GM18499 (cell line): Measurements from ENCODE around the gene ANXA2R.
A peak's percentile ranks its signal among the peaks of the same experiment; 100 is the strongest.
"Not testable (repeated sequence)": the region's sequence is repeated elsewhere in the genome, so short reads cannot be mapped to it uniquely, and the experiment has no call there.

ENCODE experiments used
- ATAC-seq: cut with Tn5 transposase; IDR thresholded peaks from one replicate; pipeline ENCODE4 v1.9.1; 2021; ENCODE audit warnings: moderate number of reproducible peaks; ENCODE audit not compliant: insufficient read depth, unreplicated experiment

ANXA2R gene, protein sequence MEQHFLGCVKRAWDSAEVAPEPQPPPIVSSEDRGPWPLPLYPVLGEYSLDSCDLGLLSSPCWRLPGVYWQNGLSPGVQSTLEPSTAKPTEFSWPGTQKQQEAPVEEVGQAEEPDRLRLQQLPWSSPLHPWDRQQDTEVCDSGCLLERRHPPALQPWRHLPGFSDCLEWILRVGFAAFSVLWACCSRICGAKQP

DNA sequence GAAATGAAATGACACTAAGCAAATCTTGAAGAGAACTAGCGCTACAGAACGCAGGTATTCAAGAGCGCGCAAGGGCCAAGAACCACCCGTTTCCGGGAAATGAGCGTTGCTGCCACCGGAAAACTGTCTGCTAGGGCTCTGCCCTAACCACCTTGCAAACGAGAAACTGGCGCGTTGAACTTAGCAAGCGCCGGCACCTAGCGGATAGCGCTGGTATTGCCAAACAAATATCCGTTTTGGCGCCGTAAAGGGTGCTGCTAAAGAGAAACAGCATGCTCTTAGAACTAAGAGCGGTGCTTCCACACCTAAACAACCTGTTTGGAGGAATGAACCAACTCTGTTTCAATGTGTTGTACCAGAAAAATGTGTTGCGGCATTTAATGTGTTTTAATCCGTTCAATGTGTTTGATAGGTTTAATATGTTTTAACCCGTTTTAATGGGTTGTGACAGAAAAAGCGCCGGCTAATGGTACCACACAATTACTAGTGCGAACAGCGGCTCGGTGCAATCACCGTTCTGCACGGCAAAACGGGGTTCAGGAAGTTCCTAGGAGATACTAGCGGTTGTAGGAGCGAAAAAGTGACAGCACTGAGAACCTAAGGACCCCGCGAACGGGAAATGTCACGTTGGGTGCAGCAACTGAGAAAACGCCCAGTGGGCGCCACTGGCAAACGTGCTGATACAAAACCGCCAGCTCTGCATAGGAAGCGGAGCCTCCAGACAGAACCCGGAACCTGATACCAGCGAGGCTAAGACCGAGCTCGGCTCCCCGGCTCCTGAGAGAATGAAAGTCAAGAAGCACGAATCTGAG is at the start of gene ANXA2R:
Gene ANXA2R, minus strand, starts transcription at position 33 of the 812 bp plus-strand sequence. CDS start 273 bp downstream, outside the sequence.
- peak; percentile 40 for ATAC-seq

DNA sequence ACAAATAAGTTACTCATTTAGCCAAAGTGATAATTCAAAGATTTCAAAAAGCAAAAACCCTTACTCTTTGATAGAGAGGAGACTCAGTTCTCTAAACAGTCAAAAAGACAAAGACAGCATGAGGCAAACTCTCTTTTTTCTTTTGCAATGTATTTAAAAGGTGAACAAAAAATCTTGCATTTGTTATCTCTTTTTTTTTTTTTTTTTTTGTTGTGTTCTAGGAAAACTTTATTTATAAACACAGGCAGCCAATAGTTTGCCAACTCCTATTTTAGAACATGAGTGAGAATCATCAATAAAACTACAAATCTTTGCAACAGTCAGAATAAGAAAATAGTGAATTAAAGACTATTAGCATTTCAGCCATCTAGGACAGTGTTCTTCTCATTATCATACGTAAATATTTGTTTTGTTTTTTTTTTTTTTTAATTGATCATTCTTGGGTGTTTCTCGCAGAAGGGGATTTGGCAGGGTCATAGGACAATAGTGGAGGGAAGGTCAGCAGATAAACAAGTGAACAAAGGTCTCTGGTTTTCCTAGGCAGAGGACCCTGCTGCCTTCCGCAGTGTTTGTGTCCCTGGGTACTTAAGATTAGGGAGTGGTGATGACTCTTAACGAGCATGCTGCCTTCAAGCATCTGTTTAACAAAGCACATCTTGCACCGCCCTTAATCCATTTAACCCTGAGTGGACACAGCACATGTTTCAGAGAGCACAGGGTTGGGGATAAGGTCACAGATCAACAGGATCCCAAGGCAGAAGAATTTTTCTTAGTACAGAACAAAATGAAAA is 46.2 kb upstream of the ANXA2R start:
- not testable (repeated sequence) for ATAC-seq

DNA sequence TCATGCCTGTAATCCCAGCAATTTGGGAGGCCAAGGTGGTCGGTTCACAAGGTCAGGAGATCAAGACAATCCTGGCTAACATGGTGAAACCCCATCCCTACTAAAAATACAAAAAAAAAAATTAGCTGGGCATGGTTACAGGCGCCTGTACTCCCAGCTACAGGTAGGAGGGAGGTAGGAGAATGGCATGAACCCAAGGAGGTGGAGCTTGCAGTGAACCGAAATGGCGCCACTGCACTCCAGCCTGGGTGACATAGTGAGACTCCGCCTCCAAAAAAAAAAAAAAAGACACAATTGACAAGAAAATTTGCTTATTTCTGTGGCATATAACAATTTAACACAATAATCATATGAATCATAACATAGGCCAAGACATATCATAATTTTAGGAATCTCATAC is 45.3 kb upstream of the ANXA2R start:
- ATAC-seq: no peak

DNA sequence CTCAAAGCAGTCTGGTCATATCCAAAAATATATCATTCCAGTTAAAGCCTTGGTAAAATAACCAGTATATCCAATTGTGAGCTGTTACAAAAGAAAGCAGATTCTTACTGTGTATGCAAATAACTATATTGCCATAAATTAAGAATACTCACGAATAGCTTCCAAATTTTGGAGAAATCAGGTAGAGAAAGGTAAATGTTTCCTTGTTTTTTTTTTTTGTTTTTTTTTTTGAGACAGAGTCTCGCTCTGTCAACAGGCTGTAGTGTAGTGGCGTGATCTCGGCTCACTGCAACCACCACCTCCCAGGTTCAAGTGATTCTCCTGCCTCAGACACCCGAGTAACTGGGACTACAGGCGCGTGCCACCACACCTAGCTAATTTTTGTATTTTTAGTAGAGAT is 44.3 kb upstream of the ANXA2R start:
- ATAC-seq: not testable (repeated sequence)

DNA sequence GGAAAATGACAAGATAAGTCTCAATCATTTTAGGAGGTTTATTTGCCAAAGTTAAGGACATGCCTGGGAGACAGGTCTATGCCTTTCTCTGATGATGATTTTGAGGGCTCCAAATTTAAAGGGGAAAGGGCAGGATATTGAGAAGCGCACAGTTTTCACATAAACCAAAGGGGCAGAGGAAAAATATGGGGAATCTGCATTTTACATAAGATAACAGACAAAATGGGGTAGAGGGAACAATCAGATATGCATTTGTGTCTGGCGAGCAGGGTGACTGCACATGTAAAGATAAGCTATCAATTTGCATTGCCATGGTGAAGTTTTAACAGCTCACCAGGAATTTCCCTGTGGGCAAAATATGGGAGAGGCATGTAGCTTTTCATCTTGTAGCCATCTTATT is 41.2 kb upstream of the ANXA2R start:
- not testable (repeated sequence) for ATAC-seq

DNA sequence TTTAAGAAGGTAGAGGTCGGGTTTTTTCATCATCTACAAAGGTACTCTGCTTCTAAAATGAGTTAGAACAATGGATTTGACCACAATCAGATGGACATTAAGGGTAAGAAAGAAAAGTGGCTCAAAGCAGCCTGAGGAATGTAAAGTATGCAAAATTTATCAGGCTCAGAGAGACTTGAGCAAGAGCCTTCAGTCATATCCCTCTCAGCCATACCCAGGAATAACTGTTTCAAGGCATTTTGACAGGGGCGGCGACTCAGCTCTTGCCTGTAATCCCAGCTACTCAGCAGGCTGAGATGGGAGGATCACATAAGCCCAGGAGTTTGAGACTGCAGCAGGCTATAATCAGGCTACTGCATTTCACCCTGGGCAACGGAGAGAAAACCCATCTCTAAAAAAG is 38.8 kb upstream of the ANXA2R start:
- ATAC-seq: no peak

DNA sequence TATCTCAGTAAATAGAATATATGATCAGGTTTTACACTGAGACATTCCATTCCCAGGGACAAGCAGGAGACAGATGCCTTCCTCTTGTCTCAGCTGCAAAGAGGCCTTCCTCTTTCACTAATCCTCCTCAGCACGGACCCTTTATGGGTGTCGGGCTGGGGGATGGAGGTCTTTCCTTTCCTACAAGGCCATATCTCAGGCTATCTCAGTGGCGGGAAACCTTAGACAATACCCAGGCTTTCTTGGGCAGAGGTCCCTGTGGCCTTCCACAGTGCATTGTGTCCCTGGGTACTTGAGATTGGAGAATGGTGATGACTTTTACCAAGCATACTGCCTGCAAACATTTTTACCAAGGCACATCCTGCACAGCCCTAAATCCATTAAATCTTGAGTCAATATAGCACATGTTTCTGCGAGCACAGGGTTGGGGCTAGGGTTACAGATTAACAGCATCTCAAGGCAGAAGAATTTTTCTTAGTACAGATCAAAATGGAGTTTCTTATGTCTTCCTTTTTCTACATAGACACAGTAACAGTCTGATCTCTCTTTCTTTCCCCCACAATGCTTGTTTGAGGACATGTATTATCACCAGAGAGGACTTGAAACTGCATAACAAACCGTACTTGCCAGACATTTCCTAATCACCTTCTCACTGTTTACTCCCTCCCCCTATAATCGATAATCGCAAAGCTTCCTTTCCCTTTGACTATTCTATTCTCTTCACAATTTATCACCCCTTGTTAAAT is 37.5 kb upstream of the ANXA2R start:
- ATAC-seq: not testable (repeated sequence)

DNA sequence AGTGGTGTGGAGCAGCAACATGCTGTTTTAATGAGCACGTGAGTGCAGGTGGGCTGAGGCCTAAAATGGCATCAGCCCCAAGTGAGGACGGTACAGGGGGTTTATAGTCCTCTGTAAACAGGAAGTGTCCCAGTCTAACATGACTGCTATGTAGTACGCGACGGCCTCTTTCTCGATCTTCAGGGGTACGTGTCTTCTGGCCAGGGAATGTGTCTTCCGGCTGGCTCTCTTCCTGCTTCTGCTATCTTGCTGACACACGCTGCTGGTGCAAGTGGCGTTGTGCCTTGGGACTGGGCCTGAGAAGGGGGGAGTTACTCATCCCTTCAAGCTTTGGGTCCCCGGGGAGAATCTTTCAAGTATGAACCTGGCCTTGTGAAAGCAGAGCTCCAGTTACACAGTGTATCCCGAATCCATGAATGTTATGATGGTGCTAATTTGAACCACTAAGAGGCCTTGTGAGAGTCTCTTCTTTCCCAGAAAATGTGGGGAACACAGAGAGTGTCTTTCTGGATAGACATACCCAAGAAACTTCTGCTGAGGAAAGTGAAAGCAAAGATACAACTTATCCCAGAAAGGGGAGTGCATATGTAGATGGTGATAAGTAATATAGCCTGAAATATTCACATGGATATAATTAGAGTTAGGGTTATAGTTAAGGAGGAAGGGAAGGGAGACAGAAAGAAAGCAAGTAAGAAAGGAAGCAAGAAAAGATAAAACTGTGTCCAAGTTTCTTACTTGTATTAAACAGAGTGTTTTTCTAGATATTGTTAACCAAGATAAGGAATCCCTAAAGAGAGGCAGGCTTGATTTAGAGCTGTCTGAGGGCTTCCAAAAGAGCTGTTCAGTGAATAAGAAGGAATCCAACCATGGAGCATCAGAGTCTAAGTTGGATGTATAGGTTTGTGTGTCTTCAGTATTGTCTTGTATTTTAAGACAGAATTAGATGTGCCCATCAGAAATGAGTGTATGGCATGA is 35.5 kb upstream of the ANXA2R start:
- ATAC-seq: no peak

DNA sequence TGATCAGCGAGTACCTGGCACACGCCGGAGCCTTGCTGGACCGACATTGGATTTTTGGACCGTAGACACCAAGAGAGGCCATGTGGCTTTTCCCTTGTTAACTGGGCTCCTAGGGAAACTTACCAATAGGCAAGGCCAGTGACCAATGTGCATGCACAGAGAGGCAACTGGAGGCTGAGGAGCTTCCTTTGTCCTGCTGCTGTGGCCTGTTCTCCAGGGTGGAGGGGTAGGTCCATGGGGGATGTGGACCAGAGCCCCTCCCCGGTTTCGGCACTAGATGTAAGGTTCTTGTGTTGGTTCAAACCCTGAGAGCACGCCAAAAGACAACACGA is 34.8 kb upstream of the ANXA2R start:
- ATAC-seq: no peak

DNA sequence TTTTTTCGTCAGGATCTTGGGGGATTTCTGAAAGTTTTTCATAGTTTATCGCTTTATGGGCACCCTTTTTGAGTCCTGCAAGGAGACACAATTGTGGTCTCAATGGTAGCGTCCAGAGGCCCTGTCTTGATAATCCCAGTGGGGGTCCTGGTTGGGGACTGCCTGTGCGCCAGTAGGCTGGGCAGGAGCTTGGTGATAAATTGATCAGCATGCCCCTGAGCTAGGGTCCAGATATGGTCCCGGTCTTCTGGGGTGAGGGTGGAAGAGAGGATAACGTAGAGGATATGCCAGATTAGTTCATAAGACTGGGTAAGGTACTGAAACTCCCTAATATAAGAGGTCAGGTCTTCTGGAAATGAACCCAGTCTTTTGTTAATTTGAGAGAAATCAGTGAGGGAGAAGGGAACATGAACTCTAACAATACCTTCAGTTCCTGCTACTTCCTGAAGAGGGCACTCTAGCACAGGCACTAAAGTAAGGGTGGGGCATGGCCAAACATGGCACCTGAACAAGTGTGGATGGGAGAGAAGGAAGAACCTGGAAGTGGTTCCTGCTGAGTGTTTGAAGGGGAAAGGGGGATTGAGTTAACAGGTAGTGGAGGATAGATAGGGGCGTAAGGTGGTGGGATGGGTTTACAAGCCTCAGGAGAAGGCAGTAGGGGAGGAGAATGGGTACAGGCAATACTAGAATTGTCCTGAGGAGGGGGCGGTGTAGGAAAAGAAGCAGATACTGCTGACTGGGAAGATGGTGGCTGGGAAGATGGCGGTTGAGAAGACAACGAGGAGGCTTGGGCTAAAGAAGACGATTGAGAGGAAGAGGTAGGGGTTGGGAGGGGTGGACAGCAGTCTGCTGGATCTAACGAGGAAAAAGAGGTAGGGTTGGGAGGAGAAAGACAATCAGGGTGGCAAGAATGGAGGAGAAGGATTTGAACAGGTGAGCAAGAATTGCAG is 33.8 kb upstream of the ANXA2R start:
- ATAC-seq: no peak

DNA sequence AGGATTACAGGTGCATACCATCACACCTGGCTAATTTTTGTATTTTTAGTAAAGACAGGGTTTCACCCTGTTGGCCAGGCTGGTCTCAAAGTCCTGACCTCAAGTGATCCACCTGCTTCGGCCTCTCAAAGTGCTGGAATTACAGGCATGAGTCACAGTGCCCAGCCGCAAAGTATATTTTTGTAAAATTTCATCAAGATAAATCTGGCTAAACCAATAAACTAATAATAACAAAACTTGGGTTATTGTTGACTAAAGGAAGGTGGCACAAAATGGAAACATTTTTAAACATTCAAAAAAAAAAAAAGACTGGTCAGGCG is 29.2 kb upstream of the ANXA2R start:
- ATAC-seq: not testable (repeated sequence)

DNA sequence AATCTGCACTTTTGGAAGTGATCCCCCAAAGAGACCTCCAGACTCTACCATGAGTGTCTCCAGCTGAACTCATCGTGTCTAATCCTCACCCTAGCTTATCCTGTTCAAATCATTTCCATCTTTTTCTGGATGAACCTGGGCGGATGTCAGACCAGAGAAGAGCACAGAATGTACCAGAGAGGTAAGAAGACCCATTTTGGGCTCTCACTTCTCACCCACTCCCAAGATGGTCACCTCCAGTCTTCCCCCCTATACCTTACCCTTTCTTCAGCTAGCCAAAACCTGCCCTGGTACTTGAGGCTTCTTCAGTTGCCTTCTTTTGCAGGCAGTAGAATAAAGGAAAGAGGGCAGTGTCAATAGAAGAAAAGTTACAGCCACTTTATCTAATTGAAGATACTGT is 27.9 kb upstream of the ANXA2R start:
- ATAC-seq: no peak

DNA sequence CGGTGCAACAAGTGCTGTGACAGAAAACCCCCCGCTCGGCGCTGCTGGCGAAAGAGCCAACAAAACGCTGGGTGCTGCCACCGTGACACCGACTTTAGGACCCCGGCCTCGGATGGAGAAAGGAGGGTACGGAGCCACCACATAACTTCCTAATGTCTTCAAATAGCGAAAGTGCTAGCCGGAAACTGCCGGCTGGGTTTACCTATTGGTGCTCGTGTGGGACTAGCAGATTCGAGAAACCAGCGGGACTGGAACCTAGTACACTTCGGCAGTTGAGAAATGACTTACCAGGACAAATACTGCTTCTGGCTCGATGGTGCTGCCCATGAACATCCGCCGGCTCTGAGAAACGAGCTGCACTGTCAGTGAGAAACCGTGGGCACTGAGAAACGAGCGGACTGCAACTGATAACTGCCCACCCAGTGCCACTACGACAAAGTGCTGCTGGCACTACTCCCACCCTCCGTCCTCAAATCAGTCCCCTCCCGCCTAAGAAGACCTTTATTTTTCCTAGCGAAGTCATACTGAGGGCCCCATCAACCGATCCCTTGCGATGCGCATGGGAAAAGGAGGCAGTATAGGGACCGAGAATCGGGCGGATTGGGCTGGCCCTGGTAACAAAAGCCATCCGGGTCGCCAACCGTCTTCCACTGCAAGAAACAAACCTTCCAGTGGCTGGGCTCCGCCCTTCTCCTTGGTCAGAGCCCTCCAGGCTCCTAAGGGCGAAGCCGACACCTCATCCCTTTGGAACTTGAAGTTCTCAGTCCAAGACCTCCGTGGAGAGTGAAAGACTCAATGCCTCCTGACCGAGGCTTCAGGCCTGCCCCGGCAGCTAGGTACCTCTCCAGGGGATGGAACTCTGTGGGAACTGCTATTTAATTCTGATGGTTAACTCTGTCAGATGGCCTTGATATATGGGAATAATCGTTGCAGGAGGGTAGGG is 27.0 kb upstream of the ANXA2R start:
- ATAC-seq: no peak

DNA sequence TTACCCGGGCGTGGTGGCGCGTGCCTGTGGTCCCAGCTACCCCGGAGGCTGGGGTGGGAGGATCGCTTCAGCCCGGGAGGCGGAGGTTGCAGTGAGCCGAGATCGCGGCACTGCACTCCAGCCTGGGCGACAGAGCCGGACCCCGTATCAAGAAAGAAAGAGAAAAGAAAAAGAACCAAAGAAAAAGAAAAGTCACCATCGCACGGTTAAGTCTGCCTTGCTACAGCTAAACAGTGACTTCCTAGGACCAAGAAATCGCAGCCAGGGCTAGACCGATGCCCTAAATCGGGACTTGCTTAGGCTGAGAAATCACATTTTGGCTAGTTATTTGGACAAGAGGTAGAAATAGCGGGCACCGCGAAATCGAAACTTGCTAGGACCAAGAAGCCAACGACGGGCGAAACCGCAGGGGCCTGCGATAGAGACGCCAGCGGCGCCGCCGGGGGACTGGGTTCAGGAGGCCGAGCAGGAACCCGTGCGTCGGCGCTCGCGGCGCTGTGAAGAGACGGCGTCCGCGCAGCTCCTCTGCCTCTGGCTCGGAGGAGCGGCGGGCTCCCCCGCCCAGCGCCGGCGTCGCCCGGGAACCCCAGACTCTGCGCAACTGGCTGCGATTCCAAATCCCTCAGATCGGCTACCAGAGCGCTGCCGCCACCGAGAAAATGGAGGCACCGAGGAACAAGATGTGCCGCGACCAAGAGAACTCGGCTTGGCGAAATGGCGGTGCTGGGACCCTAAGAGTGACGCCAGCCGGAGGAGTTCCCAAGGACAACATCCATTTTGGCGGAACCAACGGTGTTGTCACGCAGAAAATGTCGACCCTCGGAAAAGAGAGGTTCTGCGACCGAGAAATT is 26.1 kb upstream of the ANXA2R start:
- ATAC-seq: no peak

DNA sequence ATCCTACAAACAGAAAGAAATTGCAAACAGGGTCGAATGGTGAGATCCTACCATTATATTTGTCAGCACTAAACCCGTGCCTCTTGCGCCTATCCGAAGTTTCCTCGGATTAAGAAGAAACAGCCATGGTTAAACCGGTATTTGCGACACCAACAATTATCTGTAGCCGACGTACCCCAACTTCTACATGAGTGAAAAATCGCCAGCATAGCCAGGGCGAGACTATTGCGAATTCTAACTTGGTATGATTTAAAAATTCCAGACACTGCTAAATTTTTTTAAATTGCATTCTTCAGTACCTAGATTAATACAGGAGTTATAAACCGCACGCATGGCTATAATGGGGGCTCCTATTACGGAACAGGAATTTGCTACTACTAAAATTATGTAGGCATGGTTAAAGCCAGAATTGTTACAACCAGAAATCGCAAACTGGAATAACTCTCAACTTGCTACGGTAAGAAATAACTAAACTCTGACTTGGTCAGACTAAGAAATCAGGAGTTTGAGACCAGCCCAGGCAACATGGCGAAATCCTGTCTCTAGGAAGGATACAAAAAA is 25.3 kb upstream of the ANXA2R start:
- no peak for ATAC-seq

DNA sequence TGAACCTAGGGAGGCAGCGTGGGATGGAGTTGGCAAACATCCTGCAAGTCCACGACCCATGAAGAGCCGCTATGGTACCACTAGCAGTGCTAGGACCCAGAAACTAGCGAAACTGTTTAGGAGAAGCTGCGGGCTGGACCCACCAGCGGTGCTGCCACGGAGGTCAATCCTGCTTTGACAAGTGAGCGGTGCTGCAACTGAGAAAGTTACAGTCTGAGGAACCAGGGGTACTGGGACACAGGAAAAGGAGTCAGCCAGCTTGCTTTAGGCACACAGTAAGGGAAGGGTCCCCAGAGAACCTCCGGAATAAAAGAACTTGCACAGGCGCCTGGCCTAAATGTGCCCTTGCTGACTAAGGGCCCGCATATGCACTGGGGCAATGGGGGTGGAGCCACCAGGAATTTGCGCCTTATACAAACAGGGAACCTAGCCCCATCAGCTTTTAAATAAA is 23.6 kb upstream of the ANXA2R start:
- ATAC-seq: no peak
